ENCODE results near the gene IL12B.
A peak's percentile ranks its signal among the peaks of the same experiment; 100 is the strongest.
"Not testable (repeated sequence)": the region's sequence is repeated elsewhere in the genome, so short reads cannot be mapped to it uniquely, and the experiment has no call there.

Gene IL12B

GRCh38 chr5:159330131-159330800 lies at the start of gene IL12B:
TSS of gene IL12B (minus strand) at chr5:159330487. CDS start at chr5:159326782, 3,705 bp downstream.
- no peak for DNase-seq

GRCh38 chr5:159377653-159378052 lies 47.4 kb upstream of the IL12B start:
- no peak for DNase-seq

GRCh38 chr5:159367866-159368265 lies 37.6 kb upstream of the IL12B start:
- not testable (repeated sequence) for DNase-seq

- not testable (repeated sequence) for DNase-seq
Measured at GRCh38 chr5:159366776-159367175, 36.5 kb upstream of the IL12B start.

- DNase-seq: no peak
Measured at GRCh38 chr5:159362220-159362619, 31.9 kb upstream of the IL12B start.

- DNase-seq: not testable (repeated sequence)
Measured at GRCh38 chr5:159359871-159360270, 29.6 kb upstream of the IL12B start.

- DNase-seq: no peak
Measured at GRCh38 chr5:159359408-159359807, 29.1 kb upstream of the IL12B start.

GRCh38 chr5:159353661-159354252 lies 23.5 kb upstream of the IL12B start:
- no peak for DNase-seq

GRCh38 chr5:159350644-159351043 lies 20.4 kb upstream of the IL12B start:
- DNase-seq: not testable (repeated sequence)

GRCh38 chr5:159350216-159350615 lies 19.9 kb upstream of the IL12B start:
- DNase-seq: not testable (repeated sequence)

- DNase-seq: no peak
Measured at GRCh38 chr5:159345861-159346260, 15.6 kb upstream of the IL12B start.

GRCh38 chr5:159345336-159345735 lies 15.0 kb upstream of the IL12B start:
- DNase-seq: no peak

GRCh38 chr5:159343295-159344094 lies 13.2 kb upstream of the IL12B start:
- DNase-seq: no peak

GRCh38 chr5:159342840-159343239 lies 12.6 kb upstream of the IL12B start:
- DNase-seq: no peak

- peak; percentile 49 for DNase-seq
Measured at GRCh38 chr5:159341906-159342310, 11.6 kb upstream of the IL12B start.

GRCh38 chr5:159341145-159341544 lies 10.9 kb upstream of the IL12B start:
- no peak for DNase-seq

- no peak for DNase-seq
Measured at GRCh38 chr5:159340511-159340910, 10.2 kb upstream of the IL12B start.

- DNase-seq: no peak
Measured at GRCh38 chr5:159339460-159339859, 9.2 kb upstream of the IL12B start.

- DNase-seq: no peak
Measured at GRCh38 chr5:159338118-159338517, 7.8 kb upstream of the IL12B start.

- no peak for DNase-seq
Measured at GRCh38 chr5:159337016-159337955, 7.0 kb upstream of the IL12B start.

- DNase-seq: no peak
Measured at GRCh38 chr5:159336586-159336985, 6.3 kb upstream of the IL12B start.

GRCh38 chr5:159333545-159333925 lies 3.2 kb upstream of the IL12B start:
- no peak for DNase-seq
